NCI-H526 (cell line): Measurements from ENCODE around the gene GRXCR1.

Source experiments
- DNase-seq, 2 experiments: peaks; one replicate each; lab custom pipeline; 2025; lab: John Stamatoyannopoulos, UW

The GRXCR1 gene

DNA sequence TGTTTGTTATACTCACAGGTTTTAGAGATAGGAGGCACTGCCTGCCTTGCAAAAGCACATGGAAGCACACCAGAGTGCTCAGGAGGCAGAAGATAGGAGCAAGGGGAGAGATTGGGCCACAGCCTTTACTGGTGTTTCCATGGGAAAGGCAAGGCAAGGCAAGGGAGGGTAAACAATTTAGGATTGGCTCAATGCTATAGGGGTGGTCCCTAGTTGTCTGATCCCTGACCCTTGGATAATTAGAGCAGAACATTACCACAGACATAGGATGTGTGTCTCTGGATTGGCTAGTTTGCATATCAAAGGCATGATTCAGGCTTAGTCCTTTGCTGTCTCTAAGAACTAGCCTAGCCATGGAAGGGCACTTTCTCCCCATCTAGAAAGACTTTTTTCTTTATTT, 36.1 kb downstream of the GRXCR1 start:
- no peak for DNase-seq

- DNase-seq = no peak
Observed at GRCh38 chr4:42942216-42942615, 49.7 kb downstream of the GRXCR1 start.

GRCh38 chr4:42945874-42946273, 53.4 kb downstream of the GRXCR1 start:
- no peak for DNase-seq

GRCh38 chr4:42953321-42953720, 60.8 kb downstream of the GRXCR1 start:
- DNase-seq = no peak

- no peak for DNase-seq
Observed at GRCh38 chr4:42954963-42955669, 62.6 kb downstream of the GRXCR1 start.

DNA sequence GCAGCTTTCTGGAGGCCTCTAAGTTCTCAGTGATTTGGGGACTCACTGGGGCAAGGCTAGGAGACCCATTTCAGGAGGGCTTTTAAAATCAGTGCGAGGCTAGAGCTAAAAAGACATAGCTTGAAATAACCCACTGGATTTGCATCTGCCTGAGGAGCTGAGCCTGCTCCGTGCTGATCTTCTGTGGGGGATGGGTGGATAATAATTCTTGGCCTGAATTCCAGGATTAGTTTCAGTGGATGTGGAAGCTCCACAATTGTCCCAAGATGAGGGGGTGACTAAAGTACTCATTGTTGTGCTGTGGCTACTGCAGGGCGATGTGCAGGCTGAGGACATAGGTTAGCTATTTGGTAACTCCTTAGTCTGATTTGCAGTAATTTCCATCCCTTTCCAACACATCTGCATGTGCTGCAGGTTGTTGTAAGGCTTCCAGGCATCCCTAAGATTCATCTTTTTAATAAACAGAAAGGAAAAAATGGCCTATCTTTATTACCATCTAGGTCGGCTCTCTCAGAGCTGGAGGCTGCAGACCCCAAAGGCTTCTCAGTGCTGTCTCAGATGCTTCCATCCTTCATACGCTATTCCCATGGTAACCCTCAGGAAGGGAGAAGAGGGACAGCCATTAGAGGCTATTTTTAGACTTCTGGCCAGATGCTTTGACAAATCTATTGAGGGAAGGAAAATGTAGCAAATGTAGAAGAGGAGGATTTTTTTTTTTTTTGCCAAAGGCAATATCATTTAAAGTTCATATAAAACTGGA, 63.4 kb downstream of the GRXCR1 start:
- no peak for DNase-seq

GRCh38 chr4:42965326-42965725, 72.8 kb downstream of the GRXCR1 start:
- no peak for DNase-seq

GRCh38 chr4:42985976-42986375, 93.5 kb downstream of the GRXCR1 start:
- DNase-seq = no peak

DNA sequence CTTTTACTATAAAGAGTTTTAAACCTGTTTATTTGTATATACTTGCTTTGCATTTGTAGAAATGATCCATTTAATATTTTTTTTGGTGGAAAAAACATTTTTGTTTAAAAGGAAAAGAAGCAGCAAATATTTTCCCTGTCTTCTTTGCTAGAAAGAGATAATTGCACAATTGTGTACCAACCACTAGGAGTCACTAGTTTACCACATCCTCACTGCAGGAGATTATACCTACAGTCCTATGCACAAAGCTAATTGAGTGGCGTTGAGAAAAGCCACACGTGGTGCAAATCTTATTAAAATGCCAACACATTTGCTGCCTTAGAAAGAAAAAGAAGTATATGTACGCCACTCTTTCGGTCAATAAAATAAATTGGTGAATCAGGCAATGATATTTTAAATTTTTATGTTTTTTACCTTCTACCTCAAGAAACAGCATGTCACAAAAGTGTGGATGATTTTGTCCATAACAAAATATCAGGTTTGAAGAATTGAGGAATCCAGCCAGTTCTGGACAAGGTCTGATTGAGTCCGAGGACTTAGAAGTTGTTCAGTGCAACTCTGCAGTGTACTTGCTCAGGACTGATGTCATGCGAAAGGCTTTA, 102.9 kb downstream of the GRXCR1 start:
- DNase-seq = peak in 1 of 2 experiments; percentile 29

DNA sequence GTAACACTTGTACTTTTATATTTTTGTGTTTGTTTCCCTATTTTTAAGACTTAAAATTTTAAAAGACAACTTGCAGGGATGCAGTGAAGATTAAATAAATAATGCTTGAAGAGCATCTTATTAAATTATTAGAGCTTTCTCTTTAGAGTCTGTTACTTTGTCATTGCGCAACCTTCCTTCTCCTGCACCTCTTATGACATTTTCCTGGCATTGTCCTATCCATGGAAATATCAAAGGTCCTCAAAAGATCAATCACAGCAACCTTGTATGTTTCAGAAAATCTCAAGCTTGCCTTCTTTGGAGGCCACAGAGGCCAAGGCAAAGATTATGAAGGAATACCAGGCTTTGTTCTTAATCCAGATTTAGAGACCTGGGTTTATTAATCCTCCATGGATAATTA, 116.3 kb downstream of the GRXCR1 start:
- DNase-seq = no peak

GRCh38 chr4:43014256-43014655, 121.7 kb downstream of the GRXCR1 start:
- DNase-seq = no peak

DNA sequence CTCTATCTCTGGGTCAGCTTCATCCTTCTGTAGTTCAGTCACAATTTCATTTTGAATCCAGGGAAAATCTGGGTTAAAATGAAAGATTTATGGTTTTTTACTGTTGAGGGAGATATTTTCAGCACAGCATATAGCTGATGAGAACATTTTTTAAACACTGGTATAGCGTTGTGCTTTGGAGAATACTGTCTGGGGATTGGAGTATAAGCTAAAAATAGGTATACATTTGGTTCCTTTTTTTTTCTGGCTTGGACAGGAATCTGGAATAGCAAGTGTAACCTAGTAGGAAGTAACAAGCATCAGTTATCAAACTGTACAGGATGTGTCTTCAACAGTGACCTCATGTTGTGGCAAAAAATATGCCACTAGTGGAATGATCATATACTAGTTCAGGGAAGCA, 149.1 kb downstream of the GRXCR1 start:
- DNase-seq = no peak

DNA sequence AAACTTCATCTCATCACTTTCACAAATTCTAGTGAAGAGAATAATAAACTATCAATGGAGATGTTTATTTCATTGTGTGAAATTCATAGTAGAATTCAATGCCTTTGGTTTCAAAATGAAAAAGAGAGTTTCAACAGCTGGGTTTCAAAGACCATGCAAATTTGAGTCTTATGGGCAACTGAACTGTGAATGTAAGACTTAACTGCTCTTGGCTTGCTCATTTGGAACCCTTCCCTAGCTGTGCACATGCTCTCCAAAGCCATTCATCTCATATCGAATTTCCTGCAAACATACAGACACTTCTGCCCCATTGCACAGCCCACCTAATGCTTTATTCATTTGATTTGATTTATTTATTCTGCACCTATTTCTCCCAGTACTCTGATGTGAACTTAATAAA, 154.5 kb downstream of the GRXCR1 start:
- no peak for DNase-seq

DNA sequence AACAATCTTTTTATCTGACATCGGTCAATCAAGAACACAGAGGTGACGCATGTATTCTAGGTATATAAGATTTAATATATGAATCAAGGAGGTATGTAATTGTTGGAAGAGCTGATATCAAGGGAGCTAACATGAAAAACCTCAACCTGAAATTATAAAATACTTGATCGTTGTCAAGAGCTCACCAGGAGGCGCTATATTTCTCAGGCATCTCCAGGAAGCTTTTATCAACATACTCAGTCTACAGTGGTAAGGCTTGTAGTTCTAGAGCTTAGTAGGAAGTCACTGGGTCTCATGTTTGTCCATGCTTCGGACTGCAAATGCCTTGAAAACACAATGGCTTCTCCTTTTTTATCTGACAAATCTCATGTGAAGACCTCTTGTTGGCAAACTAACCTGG, 156.1 kb downstream of the GRXCR1 start:
- no peak for DNase-seq

GRCh38 chr4:43049326-43049725, 156.8 kb downstream of the GRXCR1 start:
- no peak for DNase-seq

GRCh38 chr4:43066415-43066814, 173.9 kb downstream of the GRXCR1 start:
- DNase-seq = no peak

GRCh38 chr4:43071069-43071468, 178.6 kb downstream of the GRXCR1 start:
- no peak for DNase-seq
